NCI-H1048 (cell line): ENCODE data around the gene TANC1.

Experiments used
- DNase-seq: peaks from one replicate; lab custom pipeline; 2025; lab: John Stamatoyannopoulos, UW

Gene TANC1

DNA sequence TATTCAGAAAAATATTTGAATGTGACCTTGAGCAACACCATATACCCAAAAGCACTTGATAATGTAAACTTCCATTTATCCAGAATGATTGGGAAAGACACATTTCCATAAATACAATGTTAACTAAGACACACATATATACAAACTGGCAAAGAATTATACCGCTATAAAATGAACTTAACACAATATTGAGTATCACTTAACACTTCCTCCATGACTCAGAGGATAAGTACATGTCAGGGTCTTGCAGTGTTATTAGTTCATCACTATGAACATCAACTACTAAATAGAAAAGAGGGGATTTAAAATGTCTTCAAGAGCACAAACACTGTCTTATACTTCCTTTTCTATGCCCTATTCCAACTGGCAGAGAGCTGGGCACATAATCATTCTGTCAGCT is 299.5 kb downstream of the TANC1 start:
- DNase-seq = no peak

DNA sequence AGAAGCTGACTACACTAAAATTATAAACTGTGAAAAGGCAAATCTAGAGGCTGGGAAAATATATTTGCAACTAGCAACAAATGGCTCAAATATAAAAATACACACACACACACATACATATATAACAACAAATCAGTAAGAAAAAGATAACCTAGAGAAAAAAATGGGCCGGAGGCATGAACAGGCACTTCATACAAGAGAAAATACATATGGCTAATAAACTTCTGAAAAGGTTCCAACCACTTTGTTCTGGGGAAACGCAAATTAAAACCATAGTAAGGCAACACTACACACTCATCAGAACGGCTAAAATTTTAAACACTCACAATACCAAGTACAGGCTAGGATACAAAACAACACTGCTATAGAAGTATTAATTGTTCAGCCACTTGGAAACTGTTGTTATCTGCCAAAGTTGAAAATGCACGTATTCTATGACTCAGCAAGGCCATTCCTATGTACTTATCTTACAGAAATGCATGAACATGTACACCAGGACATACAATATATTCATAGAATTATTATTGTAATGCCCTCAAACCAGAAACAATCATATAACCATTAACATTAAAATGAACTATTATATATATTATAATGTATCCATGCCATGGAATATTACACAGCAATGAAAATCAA is 302.4 kb downstream of the TANC1 start:
- DNase-seq = no peak

DNA sequence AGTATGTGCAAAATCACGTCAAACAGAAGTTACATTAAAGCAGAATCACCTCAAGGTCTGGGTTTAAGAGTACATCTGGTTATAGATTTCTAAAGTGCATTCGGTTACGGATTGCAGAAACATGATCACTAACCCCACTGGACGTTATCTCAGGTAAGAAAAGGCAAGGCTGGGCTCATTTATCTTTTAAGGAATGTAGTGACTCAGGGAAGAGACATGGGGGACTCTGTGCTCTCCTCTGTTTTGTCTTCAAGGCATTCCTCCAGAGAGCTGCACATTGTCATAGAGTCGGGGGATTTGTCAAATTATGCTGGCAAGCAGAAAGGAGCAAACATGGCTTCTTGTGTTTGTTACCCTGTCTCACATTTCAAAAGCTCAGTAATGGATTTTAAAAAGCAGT is 303.7 kb downstream of the TANC1 start:
- DNase-seq = no peak

- no peak for DNase-seq
These were observed 306.7 kb downstream of the TANC1 start for GRCh38 chr2:159275111-159275510.

- no peak for DNase-seq
These were observed 311.3 kb downstream of the TANC1 start for GRCh38 chr2:159279700-159280099.

- no peak for DNase-seq
These were observed 312.6 kb downstream of the TANC1 start for GRCh38 chr2:159281002-159281401.
